Type B pancreatic cell (in vitro differentiated cells): ENCODE results near the gene RRBP1. TPM values are rescaled to one million over a fixed set of nuclear protein-coding genes. Genes with fewer than 3 reads are reported as not detected.

Experiments
- DNase-seq: peaks from one replicate; pipeline ENCODE4 v3.0.0; 2021; ENCODE audit warnings: mixed read lengths; ENCODE audit not compliant: unreplicated experiment; ENCODE audit errors: extremely low spot score
- H3K27ac Mint-ChIP-seq: 2 replicates; pipeline ENCODE4 v1.8.0; 2021; ENCODE audit warnings: mild to moderate bottlenecking, mixed read lengths
- H3K27me3 Mint-ChIP-seq: 2 replicates; pipeline ENCODE4 v1.8.0; 2021; ENCODE audit warnings: mixed read lengths
- H3K36me3 Mint-ChIP-seq: 2 replicates; pipeline ENCODE4 v1.8.0; 2021; ENCODE audit warnings: mixed read lengths
- H3K4me1 Mint-ChIP-seq: one replicate; pipeline ENCODE4 v1.8.0; 2021; ENCODE audit warnings: mixed read lengths; ENCODE audit not compliant: unreplicated experiment
- H3K4me3 Mint-ChIP-seq: 2 replicates; pipeline ENCODE4 v1.8.0; 2021; ENCODE audit warnings: mild to moderate bottlenecking, mixed read lengths
- H3K9me3 Mint-ChIP-seq: 2 replicates; pipeline ENCODE4 v1.8.0; 2021; ENCODE audit warnings: mixed read lengths
- CTCF ChIP-seq: fragments of 200-600 bp; sonication (generic); conservative IDR thresholded peaks from 2 replicates; pipeline ENCODE4 v1.5.0; 2021; ENCODE audit warnings: antibody characterized with exemption, mild to moderate bottlenecking
- total RNA-seq: library from RNA; stranded (reverse); gene quantifications from 2 replicates; pipeline ENCODE4 v1.2.1, GENCODE V29; 2021; ENCODE audit warnings: low replicate concordance

RRBP1 gene
- total RNA-seq, 1 donor from 2014 or later: 161 TPM

- no peak overlapping the region for H3K27ac Mint-ChIP-seq
Observed at GRCh38 chr20:17629025-17629424, 53.0 kb downstream of the RRBP1 start.

GRCh38 chr20:17628101-17628841, 53.8 kb downstream of the RRBP1 start:
- TF ChIP-seq CTCF: no peak
- H3K36me3 Mint-ChIP-seq: peaks cover 13% of the 10 kb centered on the region
- H3K27me3 Mint-ChIP-seq: no peaks in the 10 kb centered on the region
- H3K4me1 Mint-ChIP-seq: peaks cover 4% of the 10 kb centered on the region
- peak overlapping the region; percentile 81 for H3K27ac Mint-ChIP-seq
- H3K9me3 Mint-ChIP-seq: no peaks in the 10 kb centered on the region
- no peak for DNase-seq
- no peak overlapping the region for H3K4me3 Mint-ChIP-seq

More at GRCh38 chr20:17629025-17629424, 53.0 kb downstream of the RRBP1 start:
- no peaks in the 10 kb centered on the region for H3K27me3 Mint-ChIP-seq
- peaks cover 4% of the 10 kb centered on the region for H3K4me1 Mint-ChIP-seq
- no peak overlapping the region for H3K4me3 Mint-ChIP-seq
- H3K36me3 Mint-ChIP-seq: peaks cover 13% of the 10 kb centered on the region
- TF ChIP-seq CTCF: no peak
- DNase-seq: no peak
- H3K9me3 Mint-ChIP-seq: no peaks in the 10 kb centered on the region

GRCh38 chr20:17627101-17627955, 54.7 kb downstream of the RRBP1 start:
- Mint-ChIP-seq H3K27ac (no peak overlapping the region), H3K27me3 (no peaks in the 10 kb centered on the region), H3K9me3 (no peaks in the 10 kb centered on the region), H3K4me1 (peaks cover 4% of the 10 kb centered on the region), H3K36me3 (peaks cover 10% of the 10 kb centered on the region), H3K4me3 (no peak overlapping the region)
- DNase-seq: no peak
- TF ChIP-seq CTCF: no peak

- peak overlapping the region; percentile 1 for H3K27ac Mint-ChIP-seq
- no peak overlapping the region for H3K4me3 Mint-ChIP-seq
- H3K27me3 Mint-ChIP-seq: no peaks in the 10 kb centered on the region
- TF ChIP-seq CTCF: no peak
- no peak for DNase-seq
- no peaks in the 10 kb centered on the region for H3K9me3 Mint-ChIP-seq
- peaks cover 4% of the 10 kb centered on the region for H3K4me1 Mint-ChIP-seq
- H3K36me3 Mint-ChIP-seq: peaks cover 8% of the 10 kb centered on the region
Observed at GRCh38 chr20:17626217-17627007, 55.6 kb downstream of the RRBP1 start.

- H3K4me3 Mint-ChIP-seq: no peak overlapping the region
- no peaks in the 10 kb centered on the region for H3K9me3 Mint-ChIP-seq
- peaks cover 8% of the 10 kb centered on the region for H3K36me3 Mint-ChIP-seq
- no peak for TF ChIP-seq CTCF
- no peaks in the 10 kb centered on the region for H3K27me3 Mint-ChIP-seq
- DNase-seq: no peak
- peak overlapping the region; percentile 1 for H3K27ac Mint-ChIP-seq
- peaks cover 4% of the 10 kb centered on the region for H3K4me1 Mint-ChIP-seq
Observed at GRCh38 chr20:17625246-17626051, 56.6 kb downstream of the RRBP1 start.
